ENCODE measurements around the gene RBM7. TPM values are rescaled to one million over a fixed set of nuclear protein-coding genes. Genes with fewer than 3 reads are reported as not detected.

Gene RBM7
- total and polyA plus RNA-seq, 2 of the 8 experiments (the other 6 are each of a cell fraction or from before 2014, with no cell fraction given): 18.0 to 45.7 TPM

DNA sequence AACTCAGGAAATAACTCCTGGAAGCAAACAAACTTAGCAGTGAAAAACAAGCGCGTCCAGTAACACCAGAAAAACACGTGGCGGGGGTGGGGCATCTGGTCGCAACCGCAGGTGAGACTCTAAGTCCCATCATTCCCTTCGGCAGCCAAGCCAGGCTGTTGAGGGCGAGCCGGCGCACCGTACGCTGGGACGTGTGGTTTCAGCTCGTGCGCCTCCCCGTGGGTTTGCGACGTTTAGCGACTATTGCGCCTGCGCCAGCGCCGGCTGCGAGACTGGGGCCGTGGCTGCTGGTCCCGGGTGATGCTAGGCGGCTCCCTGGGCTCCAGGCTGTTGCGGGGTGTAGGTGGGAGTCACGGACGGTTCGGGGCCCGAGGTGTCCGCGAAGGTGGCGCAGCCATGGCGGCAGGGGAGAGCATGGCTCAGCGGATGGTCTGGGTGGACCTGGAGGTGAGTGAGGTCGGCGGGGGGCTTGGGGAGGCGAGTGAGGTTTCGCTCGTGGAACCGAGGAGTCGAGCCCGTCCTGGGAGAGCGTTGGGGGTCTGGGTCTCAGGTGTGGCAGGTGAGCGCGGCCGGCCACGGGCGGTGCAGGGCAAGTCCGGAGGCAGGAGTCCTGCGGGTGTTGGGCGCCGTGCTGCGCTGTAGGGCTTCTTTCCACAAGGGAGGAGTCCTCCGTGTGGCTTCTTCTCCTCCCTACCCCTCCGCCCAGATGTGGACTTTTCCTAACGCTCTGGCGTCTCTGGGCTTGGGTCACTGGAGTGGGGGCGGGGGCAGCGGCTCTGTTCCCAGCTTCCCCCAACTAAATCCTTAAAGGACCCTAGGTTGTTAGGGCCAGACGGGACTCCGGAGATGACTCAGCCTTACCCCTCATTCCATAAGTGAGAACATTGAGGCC lies 39.0 kb downstream of the RBM7 start, which contains the start of gene REXO2 (continued):
- TF ChIP-seq, protein P1, sequence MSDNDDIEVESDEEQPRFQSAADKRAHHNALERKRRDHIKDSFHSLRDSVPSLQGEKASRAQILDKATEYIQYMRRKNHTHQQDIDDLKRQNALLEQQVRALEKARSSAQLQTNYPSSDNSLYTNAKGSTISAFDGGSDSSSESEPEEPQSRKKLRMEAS (IDR thresholded peaks at IDR 0.05): peak; percentile 93
- no peak for TF ChIP-seq TBP (IDR thresholded peaks at IDR 0.05; ENCODE audit: low read depth, low read length)
- TF ChIP-seq SIX5 (IDR thresholded peaks at IDR 0.05; ENCODE audit: low read depth, low read length): peak; percentile 88
- TF ChIP-seq, protein P2, sequence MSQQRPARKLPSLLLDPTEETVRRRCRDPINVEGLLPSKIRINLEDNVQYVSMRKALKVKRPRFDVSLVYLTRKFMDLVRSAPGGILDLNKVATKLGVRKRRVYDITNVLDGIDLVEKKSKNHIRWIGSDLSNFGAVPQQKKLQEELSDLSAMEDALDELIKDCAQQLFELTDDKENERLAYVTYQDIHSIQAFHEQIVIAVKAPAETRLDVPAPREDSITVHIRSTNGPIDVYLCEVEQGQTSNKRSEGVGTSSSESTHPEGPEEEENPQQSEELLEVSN (IDR thresholded peaks at IDR 0.05): peak; percentile 63
- TF ChIP-seq POLR2A (IDR thresholded peaks at IDR 0.05; ENCODE audit: control extremely low read depth in 1 of 2, low read depth in 2 of 2, low read length in 2 of 2): peak; percentile 51 to 72; a peak in 2 of 3 replicates
- TF ChIP-seq TAF1 (IDR thresholded peaks at IDR 0.05; ENCODE audit: low read depth, low read length): 0 out of 2 replicates have a peak, but pooled peaks have one; percentile 6
- no peak for TF ChIP-seq BRCA1 (IDR thresholded peaks at IDR 0.05; ENCODE audit: low read depth, low read length)
- peak; percentile 85; the same call in 1 of the 2 replicates for TF ChIP-seq RBBP5 (IDR thresholded peaks at IDR 0.05; ENCODE audit: borderline replicate concordance, low read depth, low read length)
- TF ChIP-seq CREB1 (IDR thresholded peaks at IDR 0.05): peak; percentile 72; the same call in 1 of the 2 replicates
- TF ChIP-seq EZH2 (IDR thresholded peaks at IDR 0.05; ENCODE audit: low read depth, low read length, severe bottlenecking): no peak
- no peak; the same call in 1 of the 2 replicates for TF ChIP-seq YY1 (IDR thresholded peaks at IDR 0.05; ENCODE audit: low read depth, low read length)
- peak; percentile 9; the same call in 1 of the 2 replicates for TF ChIP-seq TEAD4 (IDR thresholded peaks at IDR 0.05; ENCODE audit: low read depth, low read length)
- TF ChIP-seq SIN3A (conservative IDR thresholded peaks at IDR 0.05 in 1 of 2, IDR thresholded peaks at IDR 0.05 in 1 of 2; ENCODE audit: low read depth in 1 of 2, low read length in 2 of 2): peak in 1 of 2 experiments; percentile 86; a peak in 2 of 4 replicates
- TF ChIP-seq BACH1 (IDR thresholded peaks at IDR 0.05; ENCODE audit: low read length): peak; percentile 55; the same call in 1 of the 2 replicates
- TF ChIP-seq, protein P3, sequence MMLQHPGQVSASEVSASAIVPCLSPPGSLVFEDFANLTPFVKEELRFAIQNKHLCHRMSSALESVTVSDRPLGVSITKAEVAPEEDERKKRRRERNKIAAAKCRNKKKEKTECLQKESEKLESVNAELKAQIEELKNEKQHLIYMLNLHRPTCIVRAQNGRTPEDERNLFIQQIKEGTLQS (IDR thresholded peaks at IDR 0.05; ENCODE audit: insufficient read depth, low read depth, low read length): no peak
- peak; percentile 25 for TF ChIP-seq SAP30 (IDR thresholded peaks at IDR 0.05; ENCODE audit: insufficient read depth, insufficient replicate concordance, low read length)
- TF ChIP-seq KDM4A (IDR thresholded peaks at IDR 0.05; ENCODE audit: low read depth, low read length, severe bottlenecking): peak; percentile 92
